Measurements from ENCODE around the gene ZGPAT. TPM values are rescaled to one million over a fixed set of nuclear protein-coding genes. Genes with fewer than 3 reads are reported as not detected.
A peak's percentile ranks its signal among the peaks of the same experiment; 100 is the strongest.

Gene ZGPAT
- polyA plus RNA-seq, 3 donors, result 13.2 to 33.0 (median 30.7) TPM

- no peak overlapping the region for H3K27ac ChIP-seq (ENCODE audit: low read depth, low read length)
- WGBS, 3 donors, result 90 to 92% (median 90%) methylated on average over 38 to 40 of the region's 40 CpGs
Observed at GRCh38 chr20:63690003-63690897, 17.6 kb upstream of the ZGPAT start.

- no peak overlapping the region for H3K27ac ChIP-seq (ENCODE audit: low read depth, low read length)
- WGBS, 3 donors, result 79 to 84% (median 84%) methylated on average over 24 of the region's 24 CpGs
Observed at GRCh38 chr20:63690898-63691710, 16.7 kb upstream of the ZGPAT start.

GRCh38 chr20:63691711-63692435 lies 16.0 kb upstream of the ZGPAT start:
- no peak overlapping the region for H3K27ac ChIP-seq (ENCODE audit: low read depth, low read length)
- WGBS, 3 donors, result 80 to 89% (median 80%) methylated on average over 10 to 21 of the region's 21 CpGs

DNA sequence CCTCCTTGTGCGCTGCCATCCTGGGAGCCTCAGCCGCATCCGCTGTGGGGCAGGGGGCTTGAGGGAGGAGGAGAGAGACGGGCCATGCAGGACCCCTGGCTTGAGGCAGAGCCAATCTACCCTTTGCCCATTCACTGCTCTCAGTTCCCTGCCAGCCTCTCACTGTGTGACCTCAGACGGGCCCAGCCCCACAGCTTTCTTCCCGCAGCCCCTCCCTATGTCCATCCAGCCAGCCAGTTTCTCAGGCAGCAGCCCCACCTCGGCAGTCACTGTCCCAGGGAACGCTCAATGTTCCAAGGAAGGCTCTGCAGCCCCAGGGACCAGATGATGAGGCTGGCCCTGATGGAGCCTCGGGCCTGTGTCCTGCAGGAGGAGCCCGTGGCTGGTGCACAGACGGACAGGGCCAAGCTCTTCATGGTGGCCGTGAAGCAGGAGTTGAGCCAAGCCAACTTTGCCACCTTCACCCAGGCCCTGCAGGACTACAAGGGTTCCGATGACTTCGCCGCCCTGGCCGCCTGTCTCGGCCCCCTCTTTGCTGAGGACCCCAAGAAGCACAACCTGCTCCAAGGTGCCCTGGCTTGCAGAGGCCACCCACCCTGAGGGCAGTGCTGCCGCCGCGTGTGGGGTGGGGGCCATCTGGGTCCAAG lies 15.3 kb upstream of the ZGPAT start:
- 69 to 81% (median 69%) methylated on average over 17 to 20 of the region's 20 CpGs for WGBS, 3 donors

GRCh38 chr20:63693083-63693732 lies 14.6 kb upstream of the ZGPAT start:
- WGBS, 3 donors, result 88 to 90% (median 89%) methylated on average over 8 to 10 of the region's 10 CpGs

More for the DNA sequence above, 15.3 kb upstream of the ZGPAT start:
- no peak overlapping the region for H3K27ac ChIP-seq (ENCODE audit: low read depth, low read length)

DNA sequence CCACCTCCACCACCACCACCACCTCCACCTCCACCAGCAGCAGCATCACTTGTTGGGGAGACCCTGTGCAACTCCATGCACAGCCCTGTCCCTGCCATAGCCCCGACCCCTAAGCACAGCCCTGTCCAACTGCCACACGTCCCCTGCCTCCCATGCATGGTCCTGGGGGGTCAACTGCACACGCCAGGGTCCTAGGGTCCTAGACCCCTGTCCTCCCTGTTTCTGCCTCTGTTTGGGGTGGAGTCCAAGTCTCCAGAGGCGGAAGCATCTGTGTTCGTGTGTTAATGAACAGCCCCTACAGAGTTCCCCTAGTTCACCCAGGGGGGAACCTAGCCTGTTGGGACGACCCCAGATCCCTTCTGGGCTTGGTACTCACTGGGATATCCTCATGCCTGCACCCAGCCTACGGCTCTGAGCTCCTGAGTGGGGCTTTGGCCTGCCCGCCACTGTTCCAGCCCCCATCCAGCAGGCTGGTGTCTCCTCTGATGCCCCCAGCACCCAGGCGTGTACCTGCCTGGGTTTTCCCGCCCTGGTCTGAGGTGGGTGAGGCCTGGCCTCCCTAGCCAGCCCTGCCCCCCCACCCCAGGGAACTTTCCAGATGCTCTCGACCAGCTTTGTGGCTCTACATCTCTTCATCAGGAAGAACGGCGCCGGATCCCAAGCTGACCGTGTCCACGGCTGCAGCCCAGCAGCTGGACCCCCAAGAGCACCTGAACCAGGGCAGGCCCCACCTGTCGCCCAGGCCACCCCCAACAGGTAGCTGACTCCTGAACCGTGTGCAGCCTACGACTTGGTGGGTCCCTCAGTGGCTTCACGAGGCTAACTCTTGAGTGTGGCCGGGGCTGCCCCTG lies 13.9 kb upstream of the ZGPAT start:
- 88 to 98% (median 94%) methylated on average over 20 to 21 of the region's 21 CpGs for WGBS, 3 donors
- no peak overlapping the region for H3K27ac ChIP-seq (ENCODE audit: low read depth, low read length)

More at GRCh38 chr20:63693083-63693732, 14.6 kb upstream of the ZGPAT start:
- H3K27ac ChIP-seq (ENCODE audit: low read depth, low read length), result no peak overlapping the region

- H3K27ac ChIP-seq (ENCODE audit: low read depth, low read length), result no peak overlapping the region
- WGBS, 3 donors, result 90 to 94% (median 94%) methylated on average over 37 of the region's 37 CpGs
Observed at GRCh38 chr20:63694584-63695423, 13.0 kb upstream of the ZGPAT start.

DNA sequence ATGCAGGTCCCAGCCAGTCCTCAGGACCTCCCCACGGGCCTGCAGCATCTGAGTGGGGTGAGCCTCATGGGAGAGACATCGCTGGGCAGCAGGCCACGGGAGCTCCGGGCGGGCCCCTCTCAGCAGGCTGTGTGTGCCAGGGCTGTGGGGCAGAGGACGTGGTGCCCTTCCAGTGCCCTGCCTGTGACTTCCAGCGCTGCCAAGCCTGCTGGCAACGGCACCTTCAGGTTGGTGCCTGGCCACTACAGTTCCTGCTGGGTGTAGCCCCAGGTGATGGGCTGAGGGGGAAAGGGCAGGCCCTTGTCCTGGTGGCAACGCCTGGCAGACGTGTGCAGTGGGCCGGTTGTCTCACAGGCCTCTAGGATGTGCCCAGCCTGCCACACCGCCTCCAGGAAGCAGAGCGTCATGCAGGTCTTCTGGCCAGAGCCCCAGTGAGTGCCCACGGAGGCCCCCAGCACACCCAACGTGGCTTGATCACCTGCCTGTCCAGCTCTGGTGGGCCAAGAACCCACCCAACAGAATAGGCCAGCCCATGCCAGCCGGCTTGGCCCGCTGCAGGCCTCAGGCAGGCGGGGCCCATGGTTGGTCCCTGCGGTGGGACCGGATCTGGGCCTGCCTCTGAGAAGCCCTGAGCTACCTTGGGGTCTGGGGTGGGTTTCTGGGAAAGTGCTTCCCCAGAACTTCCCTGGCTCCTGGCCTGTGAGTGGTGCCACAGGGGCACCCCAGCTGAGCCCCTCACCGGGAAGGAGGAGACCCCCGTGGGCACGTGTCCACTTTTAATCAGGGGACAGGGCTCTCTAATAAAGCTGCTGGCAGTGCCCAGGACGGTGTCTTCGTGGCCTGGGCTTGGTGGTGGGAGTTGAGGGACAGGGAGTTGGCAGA lies 12.2 kb upstream of the ZGPAT start:
- no peak overlapping the region for H3K27ac ChIP-seq (ENCODE audit: low read depth, low read length)
- 79 to 82% (median 80%) methylated on average over 23 to 25 of the region's 25 CpGs for WGBS, 3 donors

GRCh38 chr20:63696306-63696627 lies 11.6 kb upstream of the ZGPAT start:
- H3K27ac ChIP-seq (ENCODE audit: low read depth, low read length), result no peak overlapping the region
- 14 to 28% (median 17%) methylated on average over 5 to 6 of the region's 6 CpGs for WGBS, 3 donors

- 13 to 30% (median 24%) methylated on average over 44 to 52 of the region's 52 CpGs for WGBS, 3 donors
- H3K27ac ChIP-seq (ENCODE audit: low read depth, low read length), result no peak within 1 kb of the TSS
Observed at GRCh38 chr20:63696628-63697356, 11.0 kb upstream of the ZGPAT start, which contains the start of gene TNFRSF6B. Gene TNFRSF6B (plus strand): TSS chr20:63696652. CDS start chr20:63696768, 116 bp downstream.

DNA sequence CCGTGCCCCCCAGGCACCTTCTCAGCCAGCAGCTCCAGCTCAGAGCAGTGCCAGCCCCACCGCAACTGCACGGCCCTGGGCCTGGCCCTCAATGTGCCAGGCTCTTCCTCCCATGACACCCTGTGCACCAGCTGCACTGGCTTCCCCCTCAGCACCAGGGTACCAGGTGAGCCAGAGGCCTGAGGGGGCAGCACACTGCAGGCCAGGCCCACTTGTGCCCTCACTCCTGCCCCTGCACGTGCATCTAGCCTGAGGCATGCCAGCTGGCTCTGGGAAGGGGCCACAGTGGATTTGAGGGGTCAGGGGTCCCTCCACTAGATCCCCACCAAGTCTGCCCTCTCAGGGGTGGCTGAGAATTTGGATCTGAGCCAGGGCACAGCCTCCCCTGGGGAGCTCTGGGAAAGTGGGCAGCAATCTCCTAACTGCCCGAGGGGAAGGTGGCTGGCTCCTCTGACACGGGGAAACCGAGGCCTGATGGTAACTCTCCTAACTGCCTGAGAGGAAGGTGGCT lies 10.4 kb upstream of the ZGPAT start:
- 53 to 64% (median 60%) methylated on average over 7 of the region's 7 CpGs for WGBS, 3 donors
- H3K27ac ChIP-seq (ENCODE audit: low read depth, low read length), result no peak overlapping the region

DNA sequence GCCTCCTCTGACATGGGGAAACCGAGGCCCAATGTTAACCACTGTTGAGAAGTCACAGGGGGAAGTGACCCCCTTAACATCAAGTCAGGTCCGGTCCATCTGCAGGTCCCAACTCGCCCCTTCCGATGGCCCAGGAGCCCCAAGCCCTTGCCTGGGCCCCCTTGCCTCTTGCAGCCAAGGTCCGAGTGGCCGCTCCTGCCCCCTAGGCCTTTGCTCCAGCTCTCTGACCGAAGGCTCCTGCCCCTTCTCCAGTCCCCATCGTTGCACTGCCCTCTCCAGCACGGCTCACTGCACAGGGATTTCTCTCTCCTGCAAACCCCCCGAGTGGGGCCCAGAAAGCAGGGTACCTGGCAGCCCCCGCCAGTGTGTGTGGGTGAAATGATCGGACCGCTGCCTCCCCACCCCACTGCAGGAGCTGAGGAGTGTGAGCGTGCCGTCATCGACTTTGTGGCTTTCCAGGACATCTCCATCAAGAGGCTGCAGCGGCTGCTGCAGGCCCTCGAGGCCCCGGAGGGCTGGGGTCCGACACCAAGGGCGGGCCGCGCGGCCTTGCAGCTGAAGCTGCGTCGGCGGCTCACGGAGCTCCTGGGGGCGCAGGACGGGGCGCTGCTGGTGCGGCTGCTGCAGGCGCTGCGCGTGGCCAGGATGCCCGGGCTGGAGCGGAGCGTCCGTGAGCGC lies 9.8 kb upstream of the ZGPAT start:
- no peak overlapping the region for H3K27ac ChIP-seq (ENCODE audit: low read depth, low read length)
- 74 to 86% (median 81%) methylated on average over 40 of the region's 40 CpGs for WGBS, 3 donors

- 36 to 70% (median 36%) methylated on average over 17 to 19 of the region's 19 CpGs for WGBS, 3 donors
- peak overlapping the region; percentile 53 for H3K27ac ChIP-seq (ENCODE audit: low read depth, low read length)
Observed at GRCh38 chr20:63698739-63699465, 8.9 kb upstream of the ZGPAT start.
